ENCODE results near the gene ZNF511. TPM values are rescaled to one million over a fixed set of nuclear protein-coding genes. Genes with fewer than 3 reads are reported as not detected.

Gene ZNF511
- total RNA-seq, 4 donors from 2014 or later = 21.8 to 104 (median 27.2) TPM

GRCh38 chr10:133269367-133269766, 39.3 kb upstream of the ZNF511 start:
- DNase-seq = no peak
- Histone ChIP-seq H3K9me3 (no peaks in the 10 kb centered on the region), H3K36me3 (no peaks in the 10 kb centered on the region), H3K4me1 (peaks cover 0 to 12% (median 4%) of the 10 kb centered on the region in 4 donors), H3K27ac (no peak overlapping the region), H3K4me3 (no peak overlapping the region), H3K27me3 (no peaks in the 10 kb centered on the region)
- intact Hi-C loops (cut with DNase I; ENCODE audit: low total_unique reads) (no loop called here), in situ Hi-C loops (cut with MboI; ENCODE audit: low pct_ligation_motif_present in 1 of 4, low pct_unique_long_range_greater_than_20kb in 1 of 4, low sequenced_read_pairs in 3 of 4) (loop anchor here in 1 of 4 donors (10.0 kb wide), 1 partner anchor 45 kb away; no protein-coding TSS in a partner anchor)
- WGBS, 2 donors (ENCODE audit: low coverage in 1 of 2) = 79% methylated on average over 24 of the region's 26 CpGs; no CpG with 5 or more reads in 1 of the 2 donors
- TF ChIP-seq, protein P1, sequence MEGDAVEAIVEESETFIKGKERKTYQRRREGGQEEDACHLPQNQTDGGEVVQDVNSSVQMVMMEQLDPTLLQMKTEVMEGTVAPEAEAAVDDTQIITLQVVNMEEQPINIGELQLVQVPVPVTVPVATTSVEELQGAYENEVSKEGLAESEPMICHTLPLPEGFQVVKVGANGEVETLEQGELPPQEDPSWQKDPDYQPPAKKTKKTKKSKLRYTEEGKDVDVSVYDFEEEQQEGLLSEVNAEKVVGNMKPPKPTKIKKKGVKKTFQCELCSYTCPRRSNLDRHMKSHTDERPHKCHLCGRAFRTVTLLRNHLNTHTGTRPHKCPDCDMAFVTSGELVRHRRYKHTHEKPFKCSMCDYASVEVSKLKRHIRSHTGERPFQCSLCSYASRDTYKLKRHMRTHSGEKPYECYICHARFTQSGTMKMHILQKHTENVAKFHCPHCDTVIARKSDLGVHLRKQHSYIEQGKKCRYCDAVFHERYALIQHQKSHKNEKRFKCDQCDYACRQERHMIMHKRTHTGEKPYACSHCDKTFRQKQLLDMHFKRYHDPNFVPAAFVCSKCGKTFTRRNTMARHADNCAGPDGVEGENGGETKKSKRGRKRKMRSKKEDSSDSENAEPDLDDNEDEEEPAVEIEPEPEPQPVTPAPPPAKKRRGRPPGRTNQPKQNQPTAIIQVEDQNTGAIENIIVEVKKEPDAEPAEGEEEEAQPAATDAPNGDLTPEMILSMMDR (IDR thresholded peaks at IDR 0.05) = no peak
- TF ChIP-seq POLR2A (IDR thresholded peaks at IDR 0.05) (no peak), POLR2AphosphoS5 (IDR thresholded peaks at IDR 0.05) (no peak), EP300 (IDR thresholded peaks at IDR 0.05; ENCODE audit: low read depth) (no peak)

DNA sequence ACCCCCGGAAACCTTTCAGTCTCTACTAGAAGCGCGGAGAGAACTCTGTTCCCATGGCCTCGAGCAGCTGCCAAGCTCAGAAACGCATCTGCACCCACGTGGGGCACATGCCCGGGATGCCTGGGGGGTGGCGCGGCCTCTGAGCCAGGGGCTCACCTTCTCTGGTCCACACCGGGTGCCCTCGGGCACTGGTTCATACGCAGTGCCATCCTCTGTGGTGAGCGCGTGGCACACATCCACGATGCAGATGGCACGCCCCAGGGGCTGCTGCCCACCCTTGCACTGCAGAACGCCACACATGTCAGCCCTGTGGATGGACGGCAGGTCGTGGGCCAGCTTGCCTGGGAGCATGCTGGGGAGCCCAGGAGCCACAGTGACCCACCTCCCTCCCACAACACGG, 38.5 kb upstream of the ZNF511 start:
- 89% methylated on average over 20 of the region's 20 CpGs; no CpG with 5 or more reads in 1 of the 2 donors for WGBS, 2 donors (ENCODE audit: low coverage in 1 of 2)
- H3K9me3 ChIP-seq = no peaks in the 10 kb centered on the region
- in situ Hi-C loops (cut with MboI; ENCODE audit: low pct_ligation_motif_present in 1 of 4, low pct_unique_long_range_greater_than_20kb in 1 of 4, low sequenced_read_pairs in 3 of 4) (no loop called here), intact Hi-C loops (cut with DNase I; ENCODE audit: low total_unique reads) (no loop called here)
- H3K27ac ChIP-seq = no peak overlapping the region
- no peak overlapping the region for H3K4me3 ChIP-seq
- DNase-seq = no peak
- H3K4me1 ChIP-seq = peaks cover 0 to 4% (median 0%) of the 10 kb centered on the region in 4 donors
- H3K36me3 ChIP-seq = no peaks in the 10 kb centered on the region
- peaks cover 6% of the 10 kb centered on the region for H3K27me3 ChIP-seq
- TF ChIP-seq POLR2AphosphoS5 (IDR thresholded peaks at IDR 0.05) = no peak
- no peak for TF ChIP-seq EP300 (IDR thresholded peaks at IDR 0.05; ENCODE audit: low read depth)
- TF ChIP-seq POLR2A (IDR thresholded peaks at IDR 0.05) = no peak
- TF ChIP-seq, protein P1 (IDR thresholded peaks at IDR 0.05) = no peak

DNA sequence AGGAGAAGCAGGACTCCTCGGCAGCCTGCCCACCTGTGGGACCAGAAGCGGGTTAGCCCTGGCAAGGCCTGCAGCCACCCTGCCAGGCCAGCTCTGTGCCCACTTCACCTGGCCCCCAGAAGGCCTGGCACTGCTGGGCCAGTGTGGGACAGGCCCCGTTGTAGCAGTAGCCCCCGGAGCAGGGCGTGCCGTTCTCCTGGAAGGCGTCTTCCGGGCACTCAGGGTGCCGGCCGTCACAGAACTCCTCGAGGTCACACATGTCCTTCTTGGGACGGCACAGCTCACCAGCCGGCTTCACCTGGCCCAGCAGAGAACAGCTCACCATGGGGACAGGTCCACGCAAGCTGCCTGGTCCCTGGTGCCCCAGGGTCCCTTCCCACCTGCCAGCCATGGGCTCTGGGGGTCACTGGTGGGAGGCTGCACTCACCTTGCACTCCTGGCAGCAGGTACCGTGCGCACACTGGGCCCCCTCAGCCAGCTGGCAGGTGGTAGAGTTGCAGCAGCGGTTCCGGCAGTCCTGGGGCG, 37.9 kb upstream of the ZNF511 start:
- Histone ChIP-seq H3K4me3 (no peak overlapping the region), H3K4me1 (no peaks in the 10 kb centered on the region), H3K27ac (no peak overlapping the region), H3K36me3 (no peaks in the 10 kb centered on the region), H3K27me3 (peaks cover 13% of the 10 kb centered on the region), H3K9me3 (no peaks in the 10 kb centered on the region)
- TF ChIP-seq, protein P1 (IDR thresholded peaks at IDR 0.05) = no peak
- TF ChIP-seq EP300 (IDR thresholded peaks at IDR 0.05; ENCODE audit: low read depth) = no peak
- no peak for TF ChIP-seq POLR2AphosphoS5 (IDR thresholded peaks at IDR 0.05)
- no peak for TF ChIP-seq POLR2A (IDR thresholded peaks at IDR 0.05)
- 93% methylated on average over 16 of the region's 19 CpGs; no CpG with 5 or more reads in 1 of the 2 donors for WGBS, 2 donors (ENCODE audit: low coverage in 1 of 2)
- no peak for DNase-seq
- in situ Hi-C loops (cut with MboI; ENCODE audit: low pct_ligation_motif_present in 1 of 4, low pct_unique_long_range_greater_than_20kb in 1 of 4, low sequenced_read_pairs in 3 of 4) = no loop called here
- intact Hi-C loops (cut with DNase I; ENCODE audit: low total_unique reads) = no loop called here

DNA sequence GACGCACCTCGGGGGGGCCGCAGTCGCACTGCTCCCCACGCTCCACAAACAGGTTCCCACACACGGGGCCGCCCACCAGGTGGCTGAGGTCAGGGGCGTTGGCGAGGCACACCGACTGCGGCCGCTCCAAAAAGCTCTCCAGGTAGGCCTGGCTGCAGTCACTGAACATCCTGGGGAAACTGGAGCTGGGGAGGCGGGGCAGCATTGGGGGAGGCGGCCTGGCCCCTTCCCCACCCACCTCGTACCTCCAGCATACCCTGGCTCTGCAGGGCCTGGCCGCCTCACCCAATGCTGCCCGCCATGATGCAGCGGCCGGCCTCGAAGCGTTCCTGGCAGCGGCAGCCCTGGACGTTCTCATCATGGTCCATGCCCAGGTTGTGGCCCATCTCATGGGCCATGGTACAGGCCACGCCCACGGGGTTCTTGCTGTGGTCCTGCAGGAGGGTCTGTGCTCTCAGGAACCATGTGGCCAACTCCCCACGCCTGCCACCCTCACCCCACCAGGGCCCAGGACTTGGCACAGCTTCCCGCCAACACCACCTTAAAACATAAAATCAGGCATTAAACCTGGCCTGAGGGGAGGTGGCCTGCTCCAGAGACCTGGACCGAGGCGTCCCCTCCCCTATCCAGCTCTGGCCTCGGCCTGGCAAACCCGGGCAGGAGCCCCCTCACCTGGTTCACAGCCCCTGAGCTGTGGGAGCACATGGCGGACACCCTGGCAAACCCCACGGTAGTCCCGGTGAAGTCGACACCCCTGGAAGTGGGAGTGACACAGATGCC, 37.0 kb upstream of the ZNF511 start:
- DNase-seq = no peak
- no peaks in the 10 kb centered on the region for H3K36me3 ChIP-seq
- TF ChIP-seq, protein P1 (IDR thresholded peaks at IDR 0.05) = no peak
- no peak for TF ChIP-seq POLR2A (IDR thresholded peaks at IDR 0.05)
- TF ChIP-seq POLR2AphosphoS5 (IDR thresholded peaks at IDR 0.05) = no peak
- no peak for TF ChIP-seq EP300 (IDR thresholded peaks at IDR 0.05; ENCODE audit: low read depth)
- WGBS, 2 donors (ENCODE audit: low coverage in 1 of 2) = 86% methylated on average over 30 of the region's 35 CpGs; no CpG with 5 or more reads in 1 of the 2 donors
- peaks cover 0 to 8% (median 3%) of the 10 kb centered on the region in 4 donors for H3K4me1 ChIP-seq
- no peaks in the 10 kb centered on the region for H3K9me3 ChIP-seq
- peaks cover 21% of the 10 kb centered on the region for H3K27me3 ChIP-seq
- intact Hi-C loops (cut with DNase I; ENCODE audit: low total_unique reads) (no loop called here), in situ Hi-C loops (cut with MboI; ENCODE audit: low pct_ligation_motif_present in 1 of 4, low pct_unique_long_range_greater_than_20kb in 1 of 4, low sequenced_read_pairs in 3 of 4) (no loop called here)
- H3K4me3 ChIP-seq = no peak overlapping the region
- no peak overlapping the region for H3K27ac ChIP-seq

All from transverse colon (tissue), 4 donors.